ENCODE data around the gene DLG2. TPM values are rescaled to one million over a fixed set of nuclear protein-coding genes. Genes with fewer than 3 reads are reported as not detected.
A peak's percentile ranks its signal among the peaks of the same experiment; 100 is the strongest.

DLG2 gene
- total RNA-seq, 1 donor from 2014 or later: 5.9 TPM

- Mint-ChIP-seq H3K4me3 (no peak overlapping the region), H3K27me3 (no peaks in the 10 kb centered on the region), H3K9me3 (no peaks in the 10 kb centered on the region), H3K36me3 (peaks cover 10% of the 10 kb centered on the region), H3K4me1 (ENCODE audit: unreplicated experiment) (peaks cover 16% of the 10 kb centered on the region), H3K27ac (no peak overlapping the region)
- TF ChIP-seq, protein P1, sequence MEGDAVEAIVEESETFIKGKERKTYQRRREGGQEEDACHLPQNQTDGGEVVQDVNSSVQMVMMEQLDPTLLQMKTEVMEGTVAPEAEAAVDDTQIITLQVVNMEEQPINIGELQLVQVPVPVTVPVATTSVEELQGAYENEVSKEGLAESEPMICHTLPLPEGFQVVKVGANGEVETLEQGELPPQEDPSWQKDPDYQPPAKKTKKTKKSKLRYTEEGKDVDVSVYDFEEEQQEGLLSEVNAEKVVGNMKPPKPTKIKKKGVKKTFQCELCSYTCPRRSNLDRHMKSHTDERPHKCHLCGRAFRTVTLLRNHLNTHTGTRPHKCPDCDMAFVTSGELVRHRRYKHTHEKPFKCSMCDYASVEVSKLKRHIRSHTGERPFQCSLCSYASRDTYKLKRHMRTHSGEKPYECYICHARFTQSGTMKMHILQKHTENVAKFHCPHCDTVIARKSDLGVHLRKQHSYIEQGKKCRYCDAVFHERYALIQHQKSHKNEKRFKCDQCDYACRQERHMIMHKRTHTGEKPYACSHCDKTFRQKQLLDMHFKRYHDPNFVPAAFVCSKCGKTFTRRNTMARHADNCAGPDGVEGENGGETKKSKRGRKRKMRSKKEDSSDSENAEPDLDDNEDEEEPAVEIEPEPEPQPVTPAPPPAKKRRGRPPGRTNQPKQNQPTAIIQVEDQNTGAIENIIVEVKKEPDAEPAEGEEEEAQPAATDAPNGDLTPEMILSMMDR (conservative IDR thresholded peaks at IDR 0.05): no peak
- DNase-seq (ENCODE audit: extremely low spot score, unreplicated experiment): no peak
Observed at GRCh38 chr11:85651118-85651517, 24.0 kb upstream of the DLG2 start.

- no peaks in the 10 kb centered on the region for H3K9me3 Mint-ChIP-seq
- peak within 1 kb of the TSS; percentile 97 for H3K4me3 Mint-ChIP-seq
- H3K4me1 Mint-ChIP-seq (ENCODE audit: unreplicated experiment): peaks cover 16% of the 10 kb centered on the region
- H3K27ac Mint-ChIP-seq: peak within 1 kb of the TSS; percentile 98
- peaks cover 15% of the 10 kb centered on the region for H3K27me3 Mint-ChIP-seq
- peaks cover 5% of the 10 kb centered on the region for H3K36me3 Mint-ChIP-seq
- TF ChIP-seq, protein P1 (conservative IDR thresholded peaks at IDR 0.05): no peak
- DNase-seq (ENCODE audit: extremely low spot score, unreplicated experiment): peak; percentile 87
Observed at GRCh38 chr11:85647604-85648299, 20.6 kb upstream of the DLG2 start, which contains the start of gene TMEM126A. Gene TMEM126A, plus strand, starts transcription at chr11:85647967. Its CDS starts 2,289 bp downstream, at chr11:85650256.

DNA sequence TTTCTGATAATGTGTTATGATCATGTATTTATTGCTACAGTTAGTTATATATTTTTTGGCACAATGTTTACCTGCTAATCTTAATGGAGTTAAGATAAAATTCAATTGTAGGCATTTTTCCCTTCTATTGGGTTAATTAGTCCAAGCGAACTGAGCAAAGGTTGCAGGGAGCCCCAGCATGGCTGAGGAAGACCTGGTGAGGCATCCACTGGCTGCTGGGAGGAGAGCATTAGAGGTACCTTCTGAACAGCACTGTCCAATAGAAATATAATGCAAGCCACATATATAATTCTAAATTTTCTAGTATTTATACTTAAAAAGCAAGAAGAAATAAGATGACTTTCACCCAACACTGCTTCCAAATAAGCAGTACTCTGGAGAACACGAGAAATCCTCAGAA, 19.9 kb upstream of the DLG2 start:
- TF ChIP-seq, protein P1 (conservative IDR thresholded peaks at IDR 0.05): no peak
- DNase-seq (ENCODE audit: extremely low spot score, unreplicated experiment): no peak
- Mint-ChIP-seq H3K4me3 (peak overlapping the region; percentile 97), H3K36me3 (peaks cover 5% of the 10 kb centered on the region), H3K4me1 (ENCODE audit: unreplicated experiment) (peaks cover 16% of the 10 kb centered on the region), H3K27me3 (peaks cover 16% of the 10 kb centered on the region), H3K9me3 (no peaks in the 10 kb centered on the region), H3K27ac (peak overlapping the region; percentile 98)

GRCh38 chr11:85643191-85643614, 16.1 kb upstream of the DLG2 start:
- TF ChIP-seq, protein P1 (conservative IDR thresholded peaks at IDR 0.05): no peak
- Mint-ChIP-seq H3K27me3 (peaks cover 24% of the 10 kb centered on the region), H3K4me1 (ENCODE audit: unreplicated experiment) (peaks cover 7% of the 10 kb centered on the region), H3K27ac (no peak overlapping the region), H3K9me3 (no peaks in the 10 kb centered on the region), H3K36me3 (no peaks in the 10 kb centered on the region), H3K4me3 (no peak overlapping the region)
- no peak for DNase-seq (ENCODE audit: extremely low spot score, unreplicated experiment)

GRCh38 chr11:85634747-85635146, 7.6 kb upstream of the DLG2 start:
- TF ChIP-seq, protein P1 (conservative IDR thresholded peaks at IDR 0.05): no peak
- H3K9me3 Mint-ChIP-seq: no peaks in the 10 kb centered on the region
- no peak overlapping the region for H3K27ac Mint-ChIP-seq
- H3K4me3 Mint-ChIP-seq: no peak overlapping the region
- peaks cover 6% of the 10 kb centered on the region for H3K36me3 Mint-ChIP-seq
- no peaks in the 10 kb centered on the region for H3K27me3 Mint-ChIP-seq
- no peak for DNase-seq (ENCODE audit: extremely low spot score, unreplicated experiment)
- no peaks in the 10 kb centered on the region for H3K4me1 Mint-ChIP-seq (ENCODE audit: unreplicated experiment)
